AG04450 (cell line): ENCODE results near the gene PKP3. TPM values are rescaled to one million over a fixed set of nuclear protein-coding genes. Genes with fewer than 3 reads are reported as not detected.

Source experiments
- CTCF ChIA-PET: fragments of 300-600, 350-600 bp; formaldehyde crosslinking; extraction: SDS; loops from one replicate; lab custom pipeline; 2022; ENCODE audit warnings: antibody characterized with exemption, inconsistent platforms; lab: Charles Lee
- POLR2A ChIA-PET: fragments of 350-600 bp; formaldehyde crosslinking; extraction: SDS; loops from one replicate; lab custom pipeline; 2021; ENCODE audit warnings: antibody characterized with exemption, inconsistent platforms; lab: Yijun Ruan, JAX
- DNase-seq: peaks from one replicate; pipeline ENCODE4 v3.0.0-alpha.2; 2011; ENCODE audit warnings: low read depth, low spot score
- H3K27ac ChIP-seq: one replicate; pipeline ENCODE4 v1.5.1; 2012; ENCODE audit warnings: low read depth, low read length, control low read depth
- H3K27me3 ChIP-seq: one replicate; pipeline ENCODE4 v1.6.0; 2012; ENCODE audit warnings: low read length; ENCODE audit not compliant: control insufficient read depth, insufficient read depth
- H3K4me3 ChIP-seq: 2 replicates; pipeline ENCODE4 v1.5.1; 2011; ENCODE audit warnings: mild to moderate bottlenecking, low read depth, low read length, control low read depth
- H3K9me3 ChIP-seq: 2 replicates; pipeline ENCODE4 v1.5.1; 2012; ENCODE audit warnings: low read length; ENCODE audit not compliant: control insufficient read depth, insufficient read depth
- CTCF ChIP-seq: IDR thresholded peaks from 2 replicates; pipeline ENCODE4 v1.5.1; 2011; ENCODE audit warnings: low read depth, low read length, control low read depth, inconsistent platforms
- polyA plus RNA-seq: library from polyadenylated mRNA; depleted of rRNA; stranded (reverse); fragments of >200 nt; gene quantifications from 2 replicates; pipeline ENCODE4 v1.2.3, GENCODE V29; 2011

Gene PKP3
- polyA plus RNA-seq, 1 experiment, result 0.55 TPM

GRCh38 chr11:380491-380890, 13.5 kb upstream of the PKP3 start:
- Histone ChIP-seq H3K4me3 (no peak overlapping the region), H3K27ac (no peak overlapping the region), H3K9me3 (peaks cover 21% of the 10 kb centered on the region; the same call in 1 of the 2 replicates), H3K27me3 (no peaks in the 10 kb centered on the region)
- CTCF ChIA-PET, result no interaction called here
- no peak for TF ChIP-seq CTCF
- POLR2A ChIA-PET, result no interaction called here
- no peak for DNase-seq

- CTCF ChIA-PET, result no interaction called here
- POLR2A ChIA-PET, result no interaction called here
- Histone ChIP-seq H3K9me3 (peaks cover 22% of the 10 kb centered on the region), H3K27me3 (no peaks in the 10 kb centered on the region), H3K4me3 (no peak overlapping the region), H3K27ac (no peak overlapping the region)
- DNase-seq, result no peak
- TF ChIP-seq CTCF, result no peak
These were observed 13.0 kb upstream of the PKP3 start for GRCh38 chr11:380996-381395.

GRCh38 chr11:381501-382072, 12.4 kb upstream of the PKP3 start:
- no peak for DNase-seq
- Histone ChIP-seq H3K27me3 (no peaks in the 10 kb centered on the region), H3K9me3 (peaks cover 27% of the 10 kb centered on the region), H3K27ac (no peak overlapping the region), H3K4me3 (no peak overlapping the region)
- ChIA-PET CTCF (no interaction called here), POLR2A (no interaction called here)
- no peak for TF ChIP-seq CTCF

GRCh38 chr11:382081-382629, 11.9 kb upstream of the PKP3 start:
- Histone ChIP-seq H3K9me3 (peaks cover 28% of the 10 kb centered on the region), H3K4me3 (no peak overlapping the region), H3K27me3 (no peaks in the 10 kb centered on the region), H3K27ac (no peak overlapping the region)
- ChIA-PET CTCF (no interaction called here), POLR2A (no interaction called here)
- TF ChIP-seq CTCF, result no peak
- no peak for DNase-seq

- POLR2A ChIA-PET, result no interaction called here
- CTCF ChIA-PET, result no interaction called here
- Histone ChIP-seq H3K9me3 (peaks cover 28% of the 10 kb centered on the region), H3K27ac (no peak overlapping the region), H3K4me3 (no peak overlapping the region), H3K27me3 (no peaks in the 10 kb centered on the region)
- TF ChIP-seq CTCF, result no peak
- no peak for DNase-seq
These were observed 10.6 kb upstream of the PKP3 start for GRCh38 chr11:383431-383830.
